HG02970 (cell line): ENCODE measurements around the gene YPEL1.
"Not testable (repeated sequence)": the region's sequence is repeated elsewhere in the genome, so short reads cannot be mapped to it uniquely, and the experiment has no call there.

ENCODE experiments used
- ATAC-seq: cut with Tn5 transposase; IDR thresholded peaks from one replicate; pipeline ENCODE4 v1.9.1; 2021; ENCODE audit warnings: mild to moderate bottlenecking, moderate library complexity, moderate number of reproducible peaks; ENCODE audit not compliant: unreplicated experiment, low FRiP score

The YPEL1 gene

GRCh38 chr22:21702094-21702493 is 33.5 kb downstream of the YPEL1 start:
- no peak for ATAC-seq

GRCh38 chr22:21701384-21701971 is 34.1 kb downstream of the YPEL1 start:
- ATAC-seq, result no peak

DNA sequence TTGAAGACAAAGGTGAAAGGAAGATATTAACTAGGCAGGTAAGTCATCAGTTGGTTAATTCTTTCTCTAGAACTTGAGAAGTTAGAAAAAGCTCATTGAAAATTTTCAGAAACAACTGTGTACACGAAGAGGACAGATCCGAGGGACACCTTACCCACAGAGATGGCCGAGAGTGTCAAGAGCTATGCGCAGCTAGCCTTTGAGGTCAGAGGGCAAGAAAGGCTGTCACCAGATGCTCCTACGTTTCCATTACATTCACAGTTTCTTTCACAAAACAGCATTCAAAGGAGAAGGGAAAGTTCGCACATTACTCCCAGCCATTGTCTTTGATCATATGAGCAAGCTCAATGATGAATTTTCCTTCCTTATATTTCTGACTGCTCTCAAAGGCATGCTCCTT is 34.8 kb downstream of the YPEL1 start:
- no peak for ATAC-seq

GRCh38 chr22:21699643-21700042 is 36.0 kb downstream of the YPEL1 start:
- ATAC-seq, result no peak

GRCh38 chr22:21698430-21699329 is 36.9 kb downstream of the YPEL1 start:
- ATAC-seq, result no peak

DNA sequence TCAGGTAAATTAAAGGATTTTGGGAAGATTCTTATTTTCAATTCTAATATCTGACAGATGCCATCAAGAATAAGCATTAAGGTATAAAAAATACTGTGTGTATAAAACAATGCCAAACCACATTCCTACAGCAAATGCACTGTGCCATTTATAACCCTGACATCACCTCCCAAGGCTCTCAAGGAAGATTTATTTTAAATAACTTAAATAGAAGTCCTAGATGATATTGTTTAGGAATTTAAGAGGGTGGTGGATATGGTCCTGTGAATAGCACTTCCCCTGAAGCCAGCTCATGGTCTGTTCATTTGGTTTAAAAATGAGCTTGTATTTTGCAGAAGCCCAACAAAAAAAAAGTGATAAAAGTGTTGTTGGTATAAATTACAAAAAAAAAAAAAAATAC is 37.7 kb downstream of the YPEL1 start:
- no peak for ATAC-seq

GRCh38 chr22:21697021-21697771 is 38.4 kb downstream of the YPEL1 start:
- no peak for ATAC-seq

DNA sequence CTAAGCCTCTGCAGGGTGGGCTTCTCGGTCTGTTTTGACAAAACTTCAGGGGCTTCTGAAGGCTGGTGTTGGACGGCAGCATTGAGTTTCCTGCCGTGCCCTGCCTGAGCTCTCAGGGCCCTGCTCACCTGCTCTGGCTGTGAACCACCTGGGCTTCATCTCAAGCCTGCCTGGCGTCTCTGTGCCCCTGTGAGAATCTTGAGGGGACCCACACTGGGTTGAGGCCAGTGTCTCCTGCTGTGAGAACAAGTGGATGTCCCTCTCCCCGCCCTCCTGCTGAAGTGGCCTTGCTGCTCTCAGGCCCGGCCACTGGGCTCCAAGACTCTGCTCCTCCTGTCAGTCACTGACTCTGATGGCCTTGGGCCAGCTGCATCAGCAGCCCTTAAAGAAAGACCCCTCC is 39.5 kb downstream of the YPEL1 start:
- ATAC-seq, result no peak

- no peak for ATAC-seq
These were observed 40.0 kb downstream of the YPEL1 start for GRCh38 chr22:21695430-21696085.

DNA sequence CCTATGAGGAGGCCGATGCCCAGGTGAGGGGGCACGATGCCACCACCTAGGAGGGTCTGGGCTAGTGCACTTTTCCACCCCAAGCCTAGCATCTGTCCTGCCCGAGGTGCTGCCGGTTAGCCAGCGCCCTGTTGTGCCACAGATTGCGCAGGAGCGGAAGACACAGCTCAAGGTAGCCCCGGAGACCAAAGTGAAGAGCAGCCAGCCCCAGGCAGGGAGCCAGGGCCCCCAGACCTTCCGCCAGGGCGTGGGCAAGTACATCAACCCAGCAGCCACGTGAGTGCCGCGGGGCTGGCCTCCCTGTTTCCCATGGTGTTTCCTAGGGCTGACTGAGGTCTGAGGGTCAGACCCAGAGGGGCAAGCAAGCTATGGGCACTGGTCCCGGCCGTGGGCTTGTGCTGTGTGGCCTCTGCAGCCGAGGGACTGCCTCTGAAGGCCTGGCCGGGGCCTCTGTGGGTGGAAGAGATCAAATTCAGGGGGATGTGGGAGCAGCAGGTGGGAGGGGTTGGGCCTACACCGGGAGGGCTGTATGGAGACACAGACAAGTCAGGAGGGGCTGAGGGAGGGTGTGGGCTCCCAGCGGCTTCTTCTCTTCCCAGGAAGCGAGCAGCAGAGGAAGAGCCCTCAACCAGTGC is 40.7 kb downstream of the YPEL1 start:
- ATAC-seq, result no peak

DNA sequence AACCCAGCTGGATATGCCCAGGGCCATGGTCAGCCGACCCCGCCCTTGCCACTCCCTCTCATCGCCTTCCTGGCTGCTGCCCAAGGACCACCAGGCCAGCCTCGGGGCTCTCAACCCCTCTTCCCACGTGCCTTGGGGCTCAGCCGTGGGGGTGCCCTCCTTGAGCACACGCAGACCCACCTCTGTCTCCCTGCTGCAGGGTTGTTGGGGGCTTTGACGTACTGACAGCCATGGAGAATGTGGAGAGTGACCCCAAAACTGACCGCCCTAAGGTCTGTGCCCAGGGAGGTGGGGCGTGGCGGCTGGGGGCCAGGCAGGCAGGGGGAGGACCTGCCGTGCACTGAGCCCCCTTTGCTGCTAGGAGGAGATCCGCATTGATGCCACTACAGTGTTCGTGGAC is 41.2 kb downstream of the YPEL1 start:
- ATAC-seq, result no peak

DNA sequence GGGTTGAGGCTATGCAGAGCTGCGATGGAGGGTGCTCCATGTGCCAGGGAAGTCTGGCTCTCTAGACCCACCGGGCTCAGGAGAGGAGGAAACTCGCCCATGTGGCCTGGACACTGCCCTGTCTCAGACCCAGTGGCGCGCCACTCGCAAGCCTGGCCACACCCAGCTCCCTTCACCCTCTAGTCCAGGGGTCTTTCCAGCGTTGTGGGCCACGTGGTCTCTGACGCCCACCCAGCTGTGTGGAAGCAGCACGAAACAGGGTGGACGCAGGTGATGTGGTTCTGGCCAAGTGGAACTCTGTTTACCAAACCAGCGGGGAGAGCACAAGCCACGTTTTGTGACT is 41.6 kb downstream of the YPEL1 start:
- no peak for ATAC-seq

GRCh38 chr22:21693333-21693998 is 42.1 kb downstream of the YPEL1 start:
- ATAC-seq, result no peak

GRCh38 chr22:21692856-21693255 is 42.7 kb downstream of the YPEL1 start:
- not testable (repeated sequence) for ATAC-seq

DNA sequence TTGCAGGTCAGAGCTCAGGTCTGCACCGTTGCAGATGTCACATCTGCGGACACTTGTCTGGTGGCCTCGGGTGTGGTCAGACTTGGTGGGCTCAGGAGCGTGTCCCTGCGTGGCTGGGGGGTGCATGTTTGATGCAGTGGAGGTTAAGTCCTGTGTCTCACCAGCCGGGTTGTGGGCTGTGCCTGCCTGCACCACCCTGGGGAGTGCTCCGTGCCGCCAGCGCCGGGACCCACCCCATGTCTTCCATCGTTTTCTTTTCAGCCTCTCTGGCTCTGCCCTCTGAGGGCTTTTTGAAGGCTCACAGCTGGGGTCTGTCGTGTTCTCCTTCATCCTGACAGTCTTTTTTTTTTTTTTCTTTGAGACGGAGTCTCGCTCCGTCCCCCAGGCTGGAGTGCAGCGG is 43.8 kb downstream of the YPEL1 start:
- no peak for ATAC-seq

GRCh38 chr22:21690401-21690801 is 45.2 kb downstream of the YPEL1 start:
- ATAC-seq, result no peak

DNA sequence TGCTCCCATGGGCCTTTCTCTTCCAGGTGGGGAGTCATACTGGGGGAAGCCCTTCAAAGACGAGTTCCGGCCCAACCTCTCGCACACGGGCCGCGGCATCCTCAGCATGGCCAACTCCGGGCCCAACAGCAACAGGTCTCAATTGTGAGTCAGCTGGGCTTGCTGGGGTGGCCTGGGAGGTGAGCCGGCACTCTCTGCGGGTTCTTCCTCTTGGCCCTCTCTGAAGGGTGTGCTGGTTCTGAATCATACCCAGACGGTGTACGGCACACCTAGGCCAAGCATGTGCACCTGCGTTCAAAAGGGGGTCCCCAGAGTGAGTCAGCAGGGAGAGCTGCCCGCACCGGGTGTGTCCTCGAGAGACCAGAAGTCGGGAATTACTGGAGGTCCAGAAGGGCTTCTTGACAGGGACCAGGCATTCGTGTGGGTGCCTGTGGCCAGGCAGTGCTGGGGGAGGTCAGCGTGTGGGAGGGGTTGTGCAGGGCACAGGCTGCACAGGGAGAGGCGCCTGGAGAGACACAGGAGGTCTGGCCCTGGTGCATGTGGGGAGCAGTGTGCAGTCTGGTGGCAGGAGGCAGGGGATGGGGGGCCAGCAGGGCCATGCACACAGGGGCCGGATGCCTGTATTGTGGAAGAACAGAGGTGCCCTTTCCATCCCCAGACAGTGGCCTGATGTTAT is 46.8 kb downstream of the YPEL1 start:
- ATAC-seq, result no peak

DNA sequence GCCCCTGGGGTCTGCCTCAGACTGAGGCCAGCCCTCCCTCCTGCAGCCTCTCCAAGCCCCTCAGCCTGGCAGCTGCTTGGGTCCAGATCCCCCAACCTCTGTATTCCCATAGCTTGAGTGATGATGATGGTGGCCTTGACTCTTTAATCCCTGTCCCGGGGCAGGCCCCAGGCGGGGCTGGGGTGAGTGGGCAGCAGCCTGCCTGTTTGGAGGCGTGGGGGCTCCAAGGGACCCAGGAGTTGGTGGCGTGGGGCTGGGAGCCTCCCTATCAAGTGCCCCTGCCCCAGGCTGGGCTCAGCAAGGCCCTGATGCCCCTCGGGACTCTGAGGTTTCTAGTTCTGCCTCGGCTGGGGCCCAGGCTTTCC is 47.3 kb downstream of the YPEL1 start:
- ATAC-seq, result no peak

DNA sequence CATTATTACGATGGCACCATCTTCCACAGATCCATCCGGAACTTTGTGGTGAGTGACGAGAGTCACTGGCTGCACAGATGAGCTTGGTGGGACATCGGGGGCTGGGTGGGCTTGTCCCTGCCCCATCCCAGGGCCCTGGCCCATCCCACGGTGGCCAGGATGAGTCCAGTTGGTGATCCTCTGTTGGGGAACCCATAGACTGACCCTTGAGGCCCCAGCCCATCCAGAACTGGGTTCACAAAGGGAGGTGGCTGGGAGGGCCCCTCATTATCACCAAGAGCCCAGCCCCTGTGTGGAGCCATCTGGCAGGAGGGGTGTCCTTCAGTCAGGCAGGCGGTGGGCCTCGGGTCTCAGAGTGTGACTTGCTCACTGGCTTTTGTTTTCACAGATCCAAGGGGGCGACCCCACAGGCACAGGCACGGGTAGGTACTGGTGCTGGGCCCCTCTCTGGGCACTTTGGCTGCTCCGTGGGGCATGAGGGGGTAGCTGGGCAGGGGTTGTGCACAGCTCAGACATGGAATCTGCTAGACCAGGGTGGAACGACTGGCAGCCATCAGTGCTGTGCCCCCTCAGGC is 47.8 kb downstream of the YPEL1 start:
- ATAC-seq, result no peak
